Small intestine (tissue), 16 donors: ENCODE results near the gene FBXO33. TPM values are rescaled to one million over a fixed set of nuclear protein-coding genes. Genes with fewer than 3 reads are reported as not detected.

ENCODE experiments used
- DNase-seq, 2 donors: peaks; one replicate each; pipeline versions ENCODE4 v3.0.0 to v3.0.0-alpha.2; 2013
- FAIRE-seq: peaks from 2 replicates; lab custom pipeline; 2012; peaks lifted over from hg19 to GRCh38; lab: Jason Lieb, UNC
- H3K27ac ChIP-seq, 3 donors: one replicate each; pipeline ENCODE4 v1.5.1; 2013; ENCODE audit warnings: low read length in 2 of 3, mild to moderate bottlenecking in 2 of 3, control low read depth in 1 of 3, inconsistent platforms in 1 of 3, low read depth in 1 of 3, moderate library complexity in 1 of 3
- H3K27me3 ChIP-seq, 3 donors: one replicate each; pipeline ENCODE4 v1.6.1; 2013; ENCODE audit warnings: low read length in 3 of 3, inconsistent platforms in 1 of 3; ENCODE audit not compliant: control insufficient read depth in 3 of 3, insufficient read depth in 3 of 3
- H3K36me3 ChIP-seq, 3 donors: one replicate each; pipeline ENCODE4 v1.6.1; 2013; ENCODE audit warnings: low read length in 3 of 3, inconsistent platforms in 1 of 3, low read depth in 1 of 3, mild to moderate bottlenecking in 1 of 3, moderate library complexity in 1 of 3; ENCODE audit not compliant: control insufficient read depth in 3 of 3, insufficient read depth in 2 of 3
- H3K4me1 ChIP-seq, 3 donors: one replicate each; pipeline ENCODE4 v1.6.1; 2013; ENCODE audit warnings: low read length in 2 of 3, inconsistent platforms in 1 of 3, low read depth in 1 of 3, mild to moderate bottlenecking in 1 of 3, moderate library complexity in 1 of 3; ENCODE audit not compliant: control insufficient read depth in 3 of 3, insufficient read depth in 2 of 3
- H3K4me3 ChIP-seq, 3 donors: one replicate each; pipeline ENCODE4 v1.5.1; 2013; ENCODE audit warnings: low read length in 3 of 3, control low read depth in 1 of 3, inconsistent platforms in 1 of 3, low read depth in 1 of 3, mild to moderate bottlenecking in 1 of 3, moderate library complexity in 1 of 3
- H3K9me3 ChIP-seq, 2 donors: one replicate each; pipeline ENCODE4 v1.6.1; 2013; ENCODE audit warnings: low read depth in 1 of 2, low read length in 1 of 2; ENCODE audit not compliant: control insufficient read depth in 2 of 2, insufficient read depth in 1 of 2
- WGBS, 3 donors: extraction: QIAGEN DNeasy Blood & Tissue Kit; methylation state at CpG; one replicate each; pipeline ENCODE4 v1.1.7; 2013; 5-methylcytosine and 5-hydroxymethylcytosine counted together
- long read RNA-seq, 10 donors: transcript quantifications; one replicate each; lab custom pipeline, GENCODE V29; 2026
- polyA plus RNA-seq, 4 donors: library from polyadenylated mRNA; stranded (reverse) in 3 of 4; unstranded in 1 of 4; fragments of 200-250 nt in 3 of 4; fragments of 120-200 nt in 1 of 4; gene quantifications; one replicate each; pipeline versions ENCODE4 v1.2.1 to v1.2.3, GENCODE V29; 2013
- donor health status: healthy with polysubstance abuse.
- donor health status: control.
- donor health status: control.
- donor health status: Bipolar disorder and iron deficiency.
- donor health status: healthy.

The FBXO33 gene
- polyA plus RNA-seq = 1 to 10 TPM; 3.8 to 9.3 (median 4.6) TPM
- long read RNA-seq, donor 1 = 0 reads
- long read RNA-seq, donor 2, partial matches to known transcripts = 0 of 1 reads
- long read RNA-seq, donor 2, other reads (novel, unspliced or antisense) = 0 of 1 reads
- long read RNA-seq, donor 3 = 0 reads
- long read RNA-seq, donor 4 = 0 reads
- long read RNA-seq, donor 5 = 0 reads
- long read RNA-seq, donor 6, partial matches to known transcripts = 0 of 1 reads
- long read RNA-seq, donor 6, other reads (novel, unspliced or antisense) = 0 of 1 reads
- long read RNA-seq, donor 7 = 0 reads
- long read RNA-seq, donor 8 = 0 reads
- long read RNA-seq, donor 9 = 0 reads
- long read RNA-seq, donor 10, partial matches to known transcripts = 0 of 1 reads
- long read RNA-seq, donor 10, other reads (novel, unspliced or antisense) = 0 of 1 reads

- peak; percentile 94 to 99 for DNase-seq
- H3K27ac ChIP-seq = peak within 1 kb of the TSS; percentile 98 to 99 (median 99)
- H3K4me1 ChIP-seq = peaks cover 0 to 17% (median 16%) of the 10 kb centered on the region in 3 donors
- H3K4me3 ChIP-seq = peak within 1 kb of the TSS; percentile 81 to 94 (median 83)
- WGBS, 3 donors = 0% methylated on average over 35 to 47 of the region's 47 CpGs
- no peaks in the 10 kb centered on the region for H3K27me3 ChIP-seq
- H3K36me3 ChIP-seq = no peaks in the 10 kb centered on the region
- FAIRE-seq = no peak
- H3K9me3 ChIP-seq = no peaks in the 10 kb centered on the region
Measured at GRCh38 chr14:39432179-39432618, at the start of gene FBXO33. TSS of gene FBXO33 (minus strand) at chr14:39432433. CDS start at chr14:39432162, 271 bp downstream.

- Histone ChIP-seq H3K27me3 (no peaks in the 10 kb centered on the region), H3K9me3 (no peaks in the 10 kb centered on the region), H3K4me1 (no peaks in the 10 kb centered on the region), H3K27ac (no peak overlapping the region), H3K4me3 (no peak overlapping the region), H3K36me3 (no peaks in the 10 kb centered on the region)
- 63 to 81% (median 72%) methylated on average over 1 of the region's 1 CpG for WGBS, 3 donors
- FAIRE-seq (no peak), DNase-seq (peak in 1 of 2 donors; percentile 29)
Measured at GRCh38 chr14:39474416-39474911, 42.2 kb upstream of the FBXO33 start.

- Histone ChIP-seq H3K4me1 (no peaks in the 10 kb centered on the region), H3K4me3 (no peak overlapping the region), H3K9me3 (no peaks in the 10 kb centered on the region), H3K27ac (no peak overlapping the region), H3K27me3 (no peaks in the 10 kb centered on the region), H3K36me3 (no peaks in the 10 kb centered on the region)
- DNase-seq (no peak), FAIRE-seq (no peak)
- WGBS, 3 donors = 77 to 92% (median 83%) methylated on average over 2 of the region's 2 CpGs
Measured at GRCh38 chr14:39472078-39472477, 39.8 kb upstream of the FBXO33 start.

GRCh38 chr14:39469094-39469710 lies 37.0 kb upstream of the FBXO33 start:
- Histone ChIP-seq H3K27ac (no peak overlapping the region), H3K27me3 (no peaks in the 10 kb centered on the region), H3K9me3 (no peaks in the 10 kb centered on the region), H3K36me3 (no peaks in the 10 kb centered on the region), H3K4me1 (no peaks in the 10 kb centered on the region), H3K4me3 (no peak overlapping the region)
- DNase-seq (no peak), FAIRE-seq (no peak)
- 49 to 64% (median 54%) methylated on average over 5 of the region's 5 CpGs for WGBS, 3 donors

GRCh38 chr14:39467889-39468524 lies 35.8 kb upstream of the FBXO33 start:
- H3K4me1 ChIP-seq = no peaks in the 10 kb centered on the region
- H3K27ac ChIP-seq = no peak overlapping the region
- no peaks in the 10 kb centered on the region for H3K9me3 ChIP-seq
- no peaks in the 10 kb centered on the region for H3K27me3 ChIP-seq
- 73 to 86% (median 85%) methylated on average over 7 of the region's 7 CpGs for WGBS, 3 donors
- no peak overlapping the region for H3K4me3 ChIP-seq
- no peaks in the 10 kb centered on the region for H3K36me3 ChIP-seq
- no peak for FAIRE-seq
- DNase-seq = no peak

GRCh38 chr14:39459795-39460478 lies 27.7 kb upstream of the FBXO33 start:
- no peaks in the 10 kb centered on the region for H3K36me3 ChIP-seq
- H3K27me3 ChIP-seq = no peaks in the 10 kb centered on the region
- no peak overlapping the region for H3K27ac ChIP-seq
- no peaks in the 10 kb centered on the region for H3K4me1 ChIP-seq
- H3K4me3 ChIP-seq = no peak overlapping the region
- WGBS, 3 donors = 86 to 96% (median 90%) methylated on average over 1 of the region's 1 CpG
- no peaks in the 10 kb centered on the region for H3K9me3 ChIP-seq
- no peak for DNase-seq
- no peak for FAIRE-seq

GRCh38 chr14:39456702-39457250 lies 24.5 kb upstream of the FBXO33 start:
- Histone ChIP-seq H3K4me3 (no peak overlapping the region), H3K27me3 (no peaks in the 10 kb centered on the region), H3K4me1 (no peaks in the 10 kb centered on the region), H3K9me3 (no peaks in the 10 kb centered on the region), H3K36me3 (no peaks in the 10 kb centered on the region), H3K27ac (no peak overlapping the region)
- no peak for DNase-seq
- FAIRE-seq = no peak
